Measurements from ENCODE around the gene CHD2.
"Not testable (repeated sequence)": the region's sequence is repeated elsewhere in the genome, so short reads cannot be mapped to it uniquely, and the experiment has no call there.

Gene CHD2

GRCh38 chr15:93047621-93048425 lies 147.7 kb downstream of the CHD2 start:
- DNase-seq (ENCODE audit: low read depth in 2 of 2, low spot score in 1 of 2), result peak in 1 of 2 donors; percentile 9

GRCh38 chr15:93048426-93048721 lies 148.2 kb downstream of the CHD2 start:
- no peak for DNase-seq (ENCODE audit: low read depth in 2 of 2, low spot score in 1 of 2)

- no peak for DNase-seq (ENCODE audit: low read depth in 2 of 2, low spot score in 1 of 2)
Measured at GRCh38 chr15:93048759-93049161, 148.6 kb downstream of the CHD2 start.

GRCh38 chr15:93049233-93049632 lies 149.1 kb downstream of the CHD2 start:
- DNase-seq (ENCODE audit: low read depth in 2 of 2, low spot score in 1 of 2), result no peak

- no peak for DNase-seq (ENCODE audit: low read depth in 2 of 2, low spot score in 1 of 2)
Measured at GRCh38 chr15:93049914-93050578, 149.9 kb downstream of the CHD2 start.

GRCh38 chr15:93050648-93051047 lies 150.5 kb downstream of the CHD2 start:
- no peak for DNase-seq (ENCODE audit: low read depth in 2 of 2, low spot score in 1 of 2)

- DNase-seq (ENCODE audit: low read depth in 2 of 2, low spot score in 1 of 2), result no peak
Measured at GRCh38 chr15:93051236-93052089, 151.3 kb downstream of the CHD2 start.

GRCh38 chr15:93052090-93052879 lies 152.2 kb downstream of the CHD2 start:
- DNase-seq (ENCODE audit: low read depth in 2 of 2, low spot score in 1 of 2), result no peak

- DNase-seq (ENCODE audit: low read depth in 2 of 2, low spot score in 1 of 2), result no peak
Measured at GRCh38 chr15:93055211-93055610, 155.1 kb downstream of the CHD2 start.

- DNase-seq (ENCODE audit: low read depth in 2 of 2, low spot score in 1 of 2), result no peak
Measured at GRCh38 chr15:93056836-93057235, 156.7 kb downstream of the CHD2 start.

- no peak for DNase-seq (ENCODE audit: low read depth in 2 of 2, low spot score in 1 of 2)
Measured at GRCh38 chr15:93057618-93058017, 157.5 kb downstream of the CHD2 start.

- no peak for DNase-seq (ENCODE audit: low read depth in 2 of 2, low spot score in 1 of 2)
Measured at GRCh38 chr15:93058128-93058527, 158.0 kb downstream of the CHD2 start.

- no peak for DNase-seq (ENCODE audit: low read depth in 2 of 2, low spot score in 1 of 2)
Measured at GRCh38 chr15:93058904-93059427, 158.8 kb downstream of the CHD2 start.

GRCh38 chr15:93059442-93059841 lies 159.3 kb downstream of the CHD2 start:
- no peak for DNase-seq (ENCODE audit: low read depth in 2 of 2, low spot score in 1 of 2)

- no peak for DNase-seq (ENCODE audit: low read depth in 2 of 2, low spot score in 1 of 2)
Measured at GRCh38 chr15:93060336-93061248, 160.5 kb downstream of the CHD2 start.

- not testable (repeated sequence) for DNase-seq (ENCODE audit: low read depth in 2 of 2, low spot score in 1 of 2)
Measured at GRCh38 chr15:93062628-93063261, 162.6 kb downstream of the CHD2 start.

- no peak for DNase-seq (ENCODE audit: low read depth in 2 of 2, low spot score in 1 of 2)
Measured at GRCh38 chr15:93063262-93063671, 163.1 kb downstream of the CHD2 start.

- no peak for DNase-seq (ENCODE audit: low read depth in 2 of 2, low spot score in 1 of 2)
Measured at GRCh38 chr15:93063796-93064690, 163.9 kb downstream of the CHD2 start.
